Measurements from ENCODE around the gene BRD9. TPM values are rescaled to one million over a fixed set of nuclear protein-coding genes. Genes with fewer than 3 reads are reported as not detected.
"Not testable (repeated sequence)": the region's sequence is repeated elsewhere in the genome, so short reads cannot be mapped to it uniquely, and the experiment has no call there.

BRD9 gene
- total and polyA plus RNA-seq, 2 of the 13 experiments (the other 11 are each of a cell fraction or from before 2014, with no cell fraction given) = 5.2 to 22.9 TPM

DNA sequence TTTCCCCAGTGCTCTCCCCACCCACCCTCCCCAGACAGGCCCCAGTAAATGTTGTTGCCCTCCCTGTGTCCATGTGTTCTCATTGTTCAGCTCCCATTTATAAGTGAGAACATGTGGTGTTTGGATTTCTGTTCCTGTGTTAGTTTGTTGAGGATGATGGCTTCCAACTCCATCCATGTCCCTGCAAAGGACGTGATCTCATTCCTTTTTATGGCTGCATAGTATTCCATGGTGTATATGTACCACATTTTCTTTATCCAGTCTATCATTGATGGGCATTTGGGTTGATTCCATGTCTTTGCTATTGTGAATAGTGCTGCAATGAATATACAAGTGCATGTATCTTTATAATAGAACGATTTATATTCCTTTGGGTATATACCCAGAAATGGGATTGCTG is 48.1 kb upstream of the BRD9 start:
- H3K27ac ChIP-seq (ENCODE audit: extremely low read length, insufficient read depth, low read length); H3K4me2 ChIP-seq (ENCODE audit: low read depth, low read length); H2AFZ ChIP-seq (ENCODE audit: low read length); in situ Hi-C loops (cut with HindIII; ENCODE audit: extremely low pct_ligation_motif_present, low pct_unique_long_range_greater_than_20kb); CTCF ChIA-PET (ENCODE audit: low intra/inter-chr PET ratio, low total read pairs); H4K20me1 ChIP-seq (ENCODE audit: insufficient read depth, low read length); ATAC-seq; H3K4me1 ChIP-seq (ENCODE audit: insufficient read depth, low read length); BruUV-seq (replicated peaks); H3K36me3 ChIP-seq (replicated peaks in 1 of 2; ENCODE audit: control insufficient read depth in 1 of 2, insufficient read depth in 2 of 2, low read length in 2 of 2); H3K79me2 ChIP-seq (ENCODE audit: insufficient read depth, low read length); H3K9ac ChIP-seq (ENCODE audit: insufficient read depth, low read depth, low read length); DNase-seq (ENCODE audit: low spot score); H3K4me3 ChIP-seq (replicated peaks in 1 of 3; ENCODE audit: insufficient read depth in 1 of 3, low read depth in 2 of 3, low read length in 3 of 3); FAIRE-seq; POLR2A ChIA-PET; H3K9me3 ChIP-seq (ENCODE audit: low read length): not testable (repeated sequence)
- 4% methylated on average over 2 of the region's 2 CpGs for WGBS (ENCODE audit: low lambda C conversion rate)
- H3K27me3 ChIP-seq (ENCODE audit: control insufficient read depth in 1 of 2, insufficient read depth in 2 of 2, low read length in 2 of 2) = peaks cover 9 to 56% of the 10 kb centered on the region in 2 experiments
- intact Hi-C loops (cut with micrococcal nuclease; ENCODE audit: unreplicated experiment) = loop anchor here (10.0 kb wide), 1 partner anchor 726 kb away; the partner anchor contains the start of genes CCDC127 and SDHA

DNA sequence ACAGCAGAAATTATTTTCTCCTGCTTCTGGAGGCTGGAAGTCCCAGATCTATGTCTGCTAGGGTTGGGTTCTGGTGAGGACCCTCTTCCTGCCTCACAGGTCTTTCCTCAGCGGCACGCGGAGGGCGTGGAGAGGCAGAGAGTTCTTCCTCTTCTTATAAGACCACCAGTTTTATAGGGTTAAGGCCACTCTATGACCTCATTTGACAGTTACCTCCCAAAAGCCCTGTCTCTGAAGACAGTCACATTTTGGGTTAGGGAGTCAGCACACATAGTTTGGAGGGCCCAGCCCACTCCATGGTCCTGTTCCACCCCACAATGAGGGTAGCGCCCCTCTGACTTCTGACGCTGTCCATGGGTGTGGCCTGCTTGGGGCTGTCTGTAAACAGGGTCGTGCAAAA is 46.8 kb upstream of the BRD9 start:
- Histone ChIP-seq H3K36me3 (replicated peaks in 1 of 2; ENCODE audit: control insufficient read depth in 1 of 2, insufficient read depth in 2 of 2, low read length in 2 of 2) (no peaks in the 10 kb centered on the region), H3K4me2 (ENCODE audit: low read depth, low read length) (no peak overlapping the region), H3K79me2 (ENCODE audit: insufficient read depth, low read length) (no peaks in the 10 kb centered on the region), H4K20me1 (ENCODE audit: insufficient read depth, low read length) (no peaks in the 10 kb centered on the region; the same call in 1 of the 2 replicates), H3K27ac (ENCODE audit: extremely low read length, insufficient read depth, low read length) (no peak overlapping the region), H3K9me3 (ENCODE audit: low read length) (no peaks in the 10 kb centered on the region), H3K27me3 (ENCODE audit: control insufficient read depth in 1 of 2, insufficient read depth in 2 of 2, low read length in 2 of 2) (peaks cover 3 to 46% of the 10 kb centered on the region in 2 experiments), H3K4me3 (replicated peaks in 1 of 3; ENCODE audit: insufficient read depth in 1 of 3, low read depth in 2 of 3, low read length in 3 of 3) (no peak overlapping the region), H2AFZ (ENCODE audit: low read length) (no peak overlapping the region), H3K4me1 (ENCODE audit: insufficient read depth, low read length) (no peaks in the 10 kb centered on the region), H3K9ac (ENCODE audit: insufficient read depth, low read depth, low read length) (no peak overlapping the region)
- WGBS (ENCODE audit: low lambda C conversion rate) = 62% methylated on average over 5 of the region's 7 CpGs
- ATAC-seq (no peak), FAIRE-seq (no peak), DNase-seq (ENCODE audit: low spot score) (no peak)
- ChIA-PET CTCF (ENCODE audit: low intra/inter-chr PET ratio, low total read pairs) (no interaction called here), POLR2A (no interaction called here)
- TF ChIP-seq, protein P1, sequence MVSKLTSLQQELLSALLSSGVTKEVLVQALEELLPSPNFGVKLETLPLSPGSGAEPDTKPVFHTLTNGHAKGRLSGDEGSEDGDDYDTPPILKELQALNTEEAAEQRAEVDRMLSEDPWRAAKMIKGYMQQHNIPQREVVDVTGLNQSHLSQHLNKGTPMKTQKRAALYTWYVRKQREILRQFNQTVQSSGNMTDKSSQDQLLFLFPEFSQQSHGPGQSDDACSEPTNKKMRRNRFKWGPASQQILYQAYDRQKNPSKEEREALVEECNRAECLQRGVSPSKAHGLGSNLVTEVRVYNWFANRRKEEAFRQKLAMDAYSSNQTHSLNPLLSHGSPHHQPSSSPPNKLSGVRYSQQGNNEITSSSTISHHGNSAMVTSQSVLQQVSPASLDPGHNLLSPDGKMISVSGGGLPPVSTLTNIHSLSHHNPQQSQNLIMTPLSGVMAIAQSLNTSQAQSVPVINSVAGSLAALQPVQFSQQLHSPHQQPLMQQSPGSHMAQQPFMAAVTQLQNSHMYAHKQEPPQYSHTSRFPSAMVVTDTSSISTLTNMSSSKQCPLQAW (CRISPR knock-in tag; IDR thresholded peaks at IDR 0.05) = no peak
- TF ChIP-seq, protein P2, sequence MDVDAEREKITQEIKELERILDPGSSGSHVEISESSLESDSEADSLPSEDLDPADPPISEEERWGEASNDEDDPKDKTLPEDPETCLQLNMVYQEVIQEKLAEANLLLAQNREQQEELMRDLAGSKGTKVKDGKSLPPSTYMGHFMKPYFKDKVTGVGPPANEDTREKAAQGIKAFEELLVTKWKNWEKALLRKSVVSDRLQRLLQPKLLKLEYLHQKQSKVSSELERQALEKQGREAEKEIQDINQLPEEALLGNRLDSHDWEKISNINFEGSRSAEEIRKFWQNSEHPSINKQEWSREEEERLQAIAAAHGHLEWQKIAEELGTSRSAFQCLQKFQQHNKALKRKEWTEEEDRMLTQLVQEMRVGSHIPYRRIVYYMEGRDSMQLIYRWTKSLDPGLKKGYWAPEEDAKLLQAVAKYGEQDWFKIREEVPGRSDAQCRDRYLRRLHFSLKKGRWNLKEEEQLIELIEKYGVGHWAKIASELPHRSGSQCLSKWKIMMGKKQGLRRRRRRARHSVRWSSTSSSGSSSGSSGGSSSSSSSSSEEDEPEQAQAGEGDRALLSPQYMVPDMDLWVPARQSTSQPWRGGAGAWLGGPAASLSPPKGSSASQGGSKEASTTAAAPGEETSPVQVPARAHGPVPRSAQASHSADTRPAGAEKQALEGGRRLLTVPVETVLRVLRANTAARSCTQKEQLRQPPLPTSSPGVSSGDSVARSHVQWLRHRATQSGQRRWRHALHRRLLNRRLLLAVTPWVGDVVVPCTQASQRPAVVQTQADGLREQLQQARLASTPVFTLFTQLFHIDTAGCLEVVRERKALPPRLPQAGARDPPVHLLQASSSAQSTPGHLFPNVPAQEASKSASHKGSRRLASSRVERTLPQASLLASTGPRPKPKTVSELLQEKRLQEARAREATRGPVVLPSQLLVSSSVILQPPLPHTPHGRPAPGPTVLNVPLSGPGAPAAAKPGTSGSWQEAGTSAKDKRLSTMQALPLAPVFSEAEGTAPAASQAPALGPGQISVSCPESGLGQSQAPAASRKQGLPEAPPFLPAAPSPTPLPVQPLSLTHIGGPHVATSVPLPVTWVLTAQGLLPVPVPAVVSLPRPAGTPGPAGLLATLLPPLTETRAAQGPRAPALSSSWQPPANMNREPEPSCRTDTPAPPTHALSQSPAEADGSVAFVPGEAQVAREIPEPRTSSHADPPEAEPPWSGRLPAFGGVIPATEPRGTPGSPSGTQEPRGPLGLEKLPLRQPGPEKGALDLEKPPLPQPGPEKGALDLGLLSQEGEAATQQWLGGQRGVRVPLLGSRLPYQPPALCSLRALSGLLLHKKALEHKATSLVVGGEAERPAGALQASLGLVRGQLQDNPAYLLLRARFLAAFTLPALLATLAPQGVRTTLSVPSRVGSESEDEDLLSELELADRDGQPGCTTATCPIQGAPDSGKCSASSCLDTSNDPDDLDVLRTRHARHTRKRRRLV (CRISPR knock-in tag; IDR thresholded peaks at IDR 0.05) = no peak
- no peak for TF ChIP-seq ZNF773 (CRISPR knock-in tag; IDR thresholded peaks at IDR 0.05; ENCODE audit: borderline replicate concordance)
- intact Hi-C loops (cut with micrococcal nuclease; ENCODE audit: unreplicated experiment) = no loop called here
- in situ Hi-C loops (cut with HindIII; ENCODE audit: extremely low pct_ligation_motif_present, low pct_unique_long_range_greater_than_20kb) = no loop called here
- no TSS peak for BruUV-seq (replicated peaks)

Data from HepG2 (cell line).